GM23338 (cell line): Measurements from ENCODE around the gene CHRNB4. TPM values are rescaled to one million over a fixed set of nuclear protein-coding genes. Genes with fewer than 3 reads are reported as not detected.

Experiments used
- ATAC-seq: fragments of 200-7000 bp; cut with Tn5 transposase; 3 replicates; pipeline ENCODE4 v1.9.1; 2020
- DNase-seq: peaks from one replicate; pipeline ENCODE4 v3.0.0-alpha.2; 2015; ENCODE audit warnings: low spot score
- H2AFZ ChIP-seq: fragments of 200-600 bp; sonication (generic); 2 replicates; pipeline ENCODE4 v1.8.0; 2016; ENCODE audit warnings: antibody characterized with exemption, mild to moderate bottlenecking, moderate library complexity
- H3F3A ChIP-seq: fragments of 200-600 bp; sonication (generic); replicated peaks from 2 replicates; pipeline ENCODE4 v1.8.0; 2017; ENCODE audit warnings: antibody characterized with exemption, mixed run types, low read depth
- H3K27ac ChIP-seq: fragments of 200-600 bp; sonication (generic); 2 replicates; pipeline ENCODE4 v1.6.1; 2016; ENCODE audit warnings: low read depth
- H3K27me3 ChIP-seq: fragments of 200-600 bp; sonication (generic); 2 replicates; pipeline ENCODE4 v1.8.0; 2016; ENCODE audit warnings: mild to moderate bottlenecking, mixed run types, moderate library complexity; ENCODE audit not compliant: insufficient read depth
- H3K36me3 ChIP-seq: fragments of 200-600 bp; sonication (generic); 2 replicates; pipeline ENCODE4 v1.8.0; 2016; ENCODE audit warnings: mild to moderate bottlenecking; ENCODE audit not compliant: insufficient read depth
- H3K4me1 ChIP-seq: fragments of 200-600 bp; sonication (generic); 2 replicates; pipeline ENCODE4 v1.8.0; 2016; ENCODE audit warnings: mild to moderate bottlenecking, moderate library complexity; ENCODE audit not compliant: insufficient read depth
- H3K4me2 ChIP-seq: fragments of 200-600 bp; sonication (generic); 2 replicates; pipeline ENCODE4 v1.7.1; 2017; ENCODE audit warnings: mixed run types
- H3K4me3 ChIP-seq: fragments of 200-600 bp; sonication (generic); 2 replicates; pipeline ENCODE4 v1.6.1; 2016; ENCODE audit warnings: mixed run types
- H3K79me2 ChIP-seq: fragments of 200-600 bp; sonication (generic); replicated peaks from 2 replicates; pipeline ENCODE4 v1.8.0; 2017; ENCODE audit warnings: mild to moderate bottlenecking; ENCODE audit not compliant: insufficient read depth
- H3K9me2 ChIP-seq: fragments of 200-600 bp; sonication (generic); 2 replicates; pipeline ENCODE4 v1.8.0; 2017; ENCODE audit not compliant: insufficient read depth
- H4K20me1 ChIP-seq: fragments of 200-600 bp; sonication (generic); replicated peaks from 2 replicates; pipeline ENCODE4 v1.8.0; 2017; ENCODE audit warnings: mild to moderate bottlenecking; ENCODE audit not compliant: insufficient read depth
- H3K27ac Mint-ChIP-seq: 2 replicates; pipeline ENCODE4 v1.8.0; 2020; ENCODE audit warnings: inconsistent platforms, mild to moderate bottlenecking, moderate library complexity, mixed read lengths
- H3K27me3 Mint-ChIP-seq: 3 replicates; pipeline ENCODE4 v1.8.0; 2022; ENCODE audit warnings: low read depth, mild to moderate bottlenecking, moderate library complexity, mixed read lengths, inconsistent platforms; ENCODE audit not compliant: insufficient read depth, poor library complexity
- H3K36me3 Mint-ChIP-seq: 3 replicates; pipeline ENCODE4 v1.8.0; 2021; ENCODE audit warnings: low read depth, mild to moderate bottlenecking, inconsistent platforms, moderate library complexity, mixed read lengths
- H3K4me1 Mint-ChIP-seq: 3 replicates; pipeline ENCODE4 v1.8.0; 2020; ENCODE audit warnings: mild to moderate bottlenecking, inconsistent platforms, mixed read lengths
- H3K4me3 Mint-ChIP-seq: 3 replicates; pipeline ENCODE4 v1.8.0; 2021; ENCODE audit warnings: moderate library complexity, mild to moderate bottlenecking, inconsistent platforms, mixed read lengths
- H3K9me3 Mint-ChIP-seq: 3 replicates; pipeline ENCODE4 v1.8.0; 2020; ENCODE audit warnings: moderate library complexity, mild to moderate bottlenecking, inconsistent platforms, mixed read lengths
- CREB1 ChIP-seq: fragments of 250-450 bp; sonication (Bioruptor Pico); IDR thresholded peaks from 2 replicates; pipeline ENCODE4 v1.5.0; 2020; ENCODE audit warnings: low read depth, mild to moderate bottlenecking, moderate library complexity
- CTCF ChIP-seq, 2 experiments: fragments of 200-600 bp in 1 of 2; sonication (generic) in 1 of 2; conservative IDR thresholded peaks; 2 replicates each; pipeline versions ENCODE4 v1.5.1 to v1.6.1; 2016 to 2017; ENCODE audit warnings: antibody characterized with exemption in 2 of 2, low read depth in 2 of 2, mild to moderate bottlenecking in 2 of 2, moderate library complexity in 1 of 2
- EZH2 ChIP-seq: fragments of 200-600 bp; sonication (generic); IDR thresholded peaks from one replicate; pipeline ENCODE4 v1.8.0; 2017; ENCODE audit warnings: antibody characterized with exemption, mild to moderate bottlenecking, low read depth; ENCODE audit not compliant: unreplicated experiment
- EZH2phosphoT487 ChIP-seq: fragments of 200-600 bp; sonication (generic); IDR thresholded peaks from one replicate; pipeline ENCODE4 v1.8.1; 2018; ENCODE audit warnings: antibody characterized with exemption; ENCODE audit not compliant: unreplicated experiment
- JUNB ChIP-seq: IDR thresholded peaks from one replicate; pipeline ENCODE4 v1.6.1; 2016; ENCODE audit warnings: antibody characterized with exemption; ENCODE audit not compliant: unreplicated experiment
- NANOG ChIP-seq: IDR thresholded peaks from 2 replicates; pipeline ENCODE4 v1.6.1; 2016; ENCODE audit warnings: antibody characterized with exemption, borderline replicate concordance
- POLR2AphosphoS5 ChIP-seq: IDR thresholded peaks from 2 replicates; pipeline ENCODE4 v1.6.1; 2016; ENCODE audit warnings: antibody characterized with exemption, low read depth
- STAT1 ChIP-seq: IDR thresholded peaks from one replicate; pipeline ENCODE4 v1.6.1; 2016; ENCODE audit warnings: antibody characterized with exemption; ENCODE audit not compliant: unreplicated experiment
- ZNF114 ChIP-seq: fragments of 250-450 bp; sonication (Bioruptor Pico); IDR thresholded peaks from 2 replicates; pipeline ENCODE4 v1.5.0; 2020; ENCODE audit warnings: mild to moderate bottlenecking, moderate library complexity
- ZNF331 ChIP-seq: fragments of 250-450 bp; sonication (Bioruptor Pico); IDR thresholded peaks from 2 replicates; pipeline ENCODE4 v1.5.0; 2020; ENCODE audit warnings: low read depth, mild to moderate bottlenecking, moderate library complexity
- ZNF462 ChIP-seq: fragments of 250-450 bp; sonication (Bioruptor Pico); IDR thresholded peaks from 2 replicates; pipeline ENCODE4 v1.5.0; 2020; ENCODE audit warnings: mild to moderate bottlenecking, moderate library complexity
- polyA plus RNA-seq: library from polyadenylated mRNA; unstranded; fragments of >200 nt; fragmentation: Nextera tagmentation; extraction: Ambion mirVana; gene quantifications from 2 replicates; pipeline ENCODE4 v1.2.1, GENCODE V29; 2016
- total RNA-seq: library from RNA; depleted of rRNA; stranded (reverse); fragments of >200 nt; shearing (Covaris generic); gene quantifications from 2 replicates; pipeline ENCODE4 v1.2.3, GENCODE V29; 2014
- TF ChIP-seq, protein P1 (sequence below): IDR thresholded peaks from one replicate; pipeline ENCODE4 v1.6.1; 2018; ENCODE audit warnings: antibody characterized with exemption; ENCODE audit not compliant: unreplicated experiment
- TF ChIP-seq, protein P2 (sequence below): IDR thresholded peaks from 2 replicates; pipeline ENCODE4 v1.6.1; 2016; ENCODE audit warnings: antibody characterized with exemption

Gene CHRNB4
- total and polyA plus RNA-seq, 2 experiments from 2014 or later: 1.4 to 1.6 TPM

DNA sequence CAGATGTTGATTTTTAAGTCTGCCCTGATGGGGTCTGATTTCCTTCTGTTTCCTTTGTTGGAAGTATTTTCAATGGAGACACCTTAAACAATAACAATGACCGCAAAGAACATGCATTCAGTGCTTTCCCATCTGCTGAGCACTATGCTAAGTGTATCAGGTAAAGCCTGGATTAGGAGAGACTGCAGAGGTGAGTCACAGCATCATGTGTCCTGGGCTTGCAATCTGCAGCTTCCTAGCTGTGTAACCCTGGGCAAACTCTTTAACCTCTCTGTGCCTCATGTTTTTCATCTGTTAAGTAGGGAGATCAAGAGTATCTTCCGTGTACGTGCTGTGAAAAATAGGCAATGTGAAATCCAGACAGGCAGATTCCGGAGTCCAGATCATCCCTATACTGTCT, 13.3 kb upstream of the CHRNB4 start:
- Mint-ChIP-seq H3K36me3 (no peaks in the 10 kb centered on the region), H3K4me3 (no peak overlapping the region), H3K27ac (no peak overlapping the region), H3K9me3 (no peaks in the 10 kb centered on the region; the same call in 2 of the 3 replicates), H3K27me3 (peaks cover 15% of the 10 kb centered on the region), H3K4me1 (no peaks in the 10 kb centered on the region; the same call in 2 of the 3 replicates)
- Histone ChIP-seq H3K79me2 (no peaks in the 10 kb centered on the region), H3F3A (no peaks in the 10 kb centered on the region), H3K9me2 (no peaks in the 10 kb centered on the region), H3K27me3 (no peaks in the 10 kb centered on the region), H3K27ac (no peak overlapping the region), H3K4me1 (no peaks in the 10 kb centered on the region), H3K36me3 (no peaks in the 10 kb centered on the region), H2AFZ (0 out of 2 replicates have a peak overlapping the region, but pooled peaks have one; percentile 69), H3K4me3 (no peak overlapping the region), H3K4me2 (no peak overlapping the region), H4K20me1 (no peaks in the 10 kb centered on the region)
- no peak for ATAC-seq
- DNase-seq: no peak
- TF ChIP-seq ZNF114 (CRISPR knock-in tag) (no peak), CREB1 (CRISPR knock-in tag) (no peak), EZH2 (no peak), EZH2phosphoT487 (no peak), JUNB (no peak), STAT1 (no peak), NANOG (no peak), POLR2AphosphoS5 (no peak), CTCF (conservative IDR thresholded peaks at IDR 0.05; ENCODE audit: low read depth in 2 of 2) (no peak), ZNF462 (CRISPR knock-in tag) (no peak), ZNF331 (CRISPR knock-in tag) (no peak)
- TF ChIP-seq, protein P1, sequence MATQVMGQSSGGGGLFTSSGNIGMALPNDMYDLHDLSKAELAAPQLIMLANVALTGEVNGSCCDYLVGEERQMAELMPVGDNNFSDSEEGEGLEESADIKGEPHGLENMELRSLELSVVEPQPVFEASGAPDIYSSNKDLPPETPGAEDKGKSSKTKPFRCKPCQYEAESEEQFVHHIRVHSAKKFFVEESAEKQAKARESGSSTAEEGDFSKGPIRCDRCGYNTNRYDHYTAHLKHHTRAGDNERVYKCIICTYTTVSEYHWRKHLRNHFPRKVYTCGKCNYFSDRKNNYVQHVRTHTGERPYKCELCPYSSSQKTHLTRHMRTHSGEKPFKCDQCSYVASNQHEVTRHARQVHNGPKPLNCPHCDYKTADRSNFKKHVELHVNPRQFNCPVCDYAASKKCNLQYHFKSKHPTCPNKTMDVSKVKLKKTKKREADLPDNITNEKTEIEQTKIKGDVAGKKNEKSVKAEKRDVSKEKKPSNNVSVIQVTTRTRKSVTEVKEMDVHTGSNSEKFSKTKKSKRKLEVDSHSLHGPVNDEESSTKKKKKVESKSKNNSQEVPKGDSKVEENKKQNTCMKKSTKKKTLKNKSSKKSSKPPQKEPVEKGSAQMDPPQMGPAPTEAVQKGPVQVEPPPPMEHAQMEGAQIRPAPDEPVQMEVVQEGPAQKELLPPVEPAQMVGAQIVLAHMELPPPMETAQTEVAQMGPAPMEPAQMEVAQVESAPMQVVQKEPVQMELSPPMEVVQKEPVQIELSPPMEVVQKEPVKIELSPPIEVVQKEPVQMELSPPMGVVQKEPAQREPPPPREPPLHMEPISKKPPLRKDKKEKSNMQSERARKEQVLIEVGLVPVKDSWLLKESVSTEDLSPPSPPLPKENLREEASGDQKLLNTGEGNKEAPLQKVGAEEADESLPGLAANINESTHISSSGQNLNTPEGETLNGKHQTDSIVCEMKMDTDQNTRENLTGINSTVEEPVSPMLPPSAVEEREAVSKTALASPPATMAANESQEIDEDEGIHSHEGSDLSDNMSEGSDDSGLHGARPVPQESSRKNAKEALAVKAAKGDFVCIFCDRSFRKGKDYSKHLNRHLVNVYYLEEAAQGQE: no peak
- TF ChIP-seq, protein P2, sequence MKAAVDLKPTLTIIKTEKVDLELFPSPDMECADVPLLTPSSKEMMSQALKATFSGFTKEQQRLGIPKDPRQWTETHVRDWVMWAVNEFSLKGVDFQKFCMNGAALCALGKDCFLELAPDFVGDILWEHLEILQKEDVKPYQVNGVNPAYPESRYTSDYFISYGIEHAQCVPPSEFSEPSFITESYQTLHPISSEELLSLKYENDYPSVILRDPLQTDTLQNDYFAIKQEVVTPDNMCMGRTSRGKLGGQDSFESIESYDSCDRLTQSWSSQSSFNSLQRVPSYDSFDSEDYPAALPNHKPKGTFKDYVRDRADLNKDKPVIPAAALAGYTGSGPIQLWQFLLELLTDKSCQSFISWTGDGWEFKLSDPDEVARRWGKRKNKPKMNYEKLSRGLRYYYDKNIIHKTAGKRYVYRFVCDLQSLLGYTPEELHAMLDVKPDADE: no peak
